Measurements from ENCODE around the gene YAP1. TPM values are rescaled to one million over a fixed set of nuclear protein-coding genes. Genes with fewer than 3 reads are reported as not detected.

The YAP1 gene
- total and polyA plus RNA-seq, 11 donors: 15.2 to 93.0 (median 71.5) TPM

DNA sequence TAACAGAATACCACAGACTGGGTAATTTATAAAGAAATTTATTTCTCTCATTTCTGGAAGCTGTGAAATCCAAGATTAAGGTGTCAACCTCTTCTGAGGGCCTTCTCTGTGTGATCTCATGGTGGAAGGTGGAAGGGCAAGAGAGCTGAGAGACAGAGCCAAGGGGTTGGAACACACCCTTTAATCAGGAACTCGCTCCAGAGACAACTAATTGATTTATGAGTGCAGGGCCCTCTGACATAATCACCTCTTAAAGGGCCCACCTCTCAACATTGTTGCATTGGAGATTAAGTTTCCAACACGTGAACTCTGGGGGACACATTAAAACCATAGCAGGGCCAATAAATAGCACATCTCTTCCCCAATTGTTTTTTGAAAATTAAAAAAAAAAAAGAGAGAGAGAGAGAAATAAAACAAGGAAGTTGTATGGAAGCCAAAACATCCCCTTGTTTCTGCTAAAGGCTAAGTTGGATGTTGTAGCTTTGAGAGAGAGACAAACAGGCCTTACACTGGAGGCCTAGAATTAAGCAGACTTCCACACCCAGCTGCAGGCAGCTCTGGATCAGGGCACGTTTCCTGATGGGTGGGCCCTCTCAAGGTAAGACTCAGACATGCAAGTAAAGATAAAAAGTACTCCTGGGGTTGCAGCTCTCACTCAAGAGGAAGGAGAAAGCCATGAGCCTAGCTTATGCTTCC is 142.9 kb downstream of the YAP1 start:
- DNase-seq (no peak), ATAC-seq (no peak)
- intact Hi-C loops (cut with DNase I): no loop called here
- no peak for TF ChIP-seq POLR2A (IDR thresholded peaks at IDR 0.05)
- TF ChIP-seq, protein P1, sequence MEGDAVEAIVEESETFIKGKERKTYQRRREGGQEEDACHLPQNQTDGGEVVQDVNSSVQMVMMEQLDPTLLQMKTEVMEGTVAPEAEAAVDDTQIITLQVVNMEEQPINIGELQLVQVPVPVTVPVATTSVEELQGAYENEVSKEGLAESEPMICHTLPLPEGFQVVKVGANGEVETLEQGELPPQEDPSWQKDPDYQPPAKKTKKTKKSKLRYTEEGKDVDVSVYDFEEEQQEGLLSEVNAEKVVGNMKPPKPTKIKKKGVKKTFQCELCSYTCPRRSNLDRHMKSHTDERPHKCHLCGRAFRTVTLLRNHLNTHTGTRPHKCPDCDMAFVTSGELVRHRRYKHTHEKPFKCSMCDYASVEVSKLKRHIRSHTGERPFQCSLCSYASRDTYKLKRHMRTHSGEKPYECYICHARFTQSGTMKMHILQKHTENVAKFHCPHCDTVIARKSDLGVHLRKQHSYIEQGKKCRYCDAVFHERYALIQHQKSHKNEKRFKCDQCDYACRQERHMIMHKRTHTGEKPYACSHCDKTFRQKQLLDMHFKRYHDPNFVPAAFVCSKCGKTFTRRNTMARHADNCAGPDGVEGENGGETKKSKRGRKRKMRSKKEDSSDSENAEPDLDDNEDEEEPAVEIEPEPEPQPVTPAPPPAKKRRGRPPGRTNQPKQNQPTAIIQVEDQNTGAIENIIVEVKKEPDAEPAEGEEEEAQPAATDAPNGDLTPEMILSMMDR (IDR thresholded peaks at IDR 0.05): no peak
- Histone ChIP-seq H3K27ac (no peak overlapping the region), H3K4me1 (no peaks in the 10 kb centered on the region), H3K4me3 (no peak overlapping the region), H3K27me3 (no peaks in the 10 kb centered on the region), H3K9me3 (no peaks in the 10 kb centered on the region), H3K36me3 (no peaks in the 10 kb centered on the region)
- 58 to 69% (median 59%) methylated on average over 3 of the region's 3 CpGs for WGBS, 4 donors

DNA sequence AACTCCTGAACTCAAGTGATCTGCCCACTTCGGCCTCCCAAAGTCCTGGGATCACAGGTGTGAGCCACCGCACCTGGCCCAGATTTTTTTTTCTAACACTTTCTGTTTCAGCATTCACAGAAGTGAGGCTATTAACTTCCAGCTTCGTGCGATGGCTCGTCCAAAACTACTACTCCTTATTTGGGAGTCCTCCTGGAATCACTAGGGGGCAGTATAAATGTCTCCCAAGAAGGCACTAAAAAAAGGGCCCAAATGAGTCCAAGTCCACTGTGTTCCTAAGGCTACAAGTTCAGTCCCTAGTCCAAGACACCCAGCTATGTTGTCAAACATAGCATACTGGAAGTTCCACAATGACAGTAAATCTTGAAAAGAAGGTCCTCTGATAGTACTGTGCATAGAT is 143.8 kb downstream of the YAP1 start:
- TF ChIP-seq POLR2A (IDR thresholded peaks at IDR 0.05): no peak
- TF ChIP-seq, protein P1 (IDR thresholded peaks at IDR 0.05): peak in 5 of 12 donors; percentile 10 to 24 (median 18)
- 89 to 94% (median 92%) methylated on average over 5 of the region's 5 CpGs for WGBS, 4 donors
- intact Hi-C loops (cut with DNase I): no loop called here
- no peaks in the 10 kb centered on the region for H3K27me3 ChIP-seq
- no peak for DNase-seq
- ATAC-seq: no peak
- H3K4me1 ChIP-seq: no peaks in the 10 kb centered on the region
- H3K27ac ChIP-seq: no peak overlapping the region
- H3K4me3 ChIP-seq: no peak overlapping the region
- H3K36me3 ChIP-seq: no peaks in the 10 kb centered on the region
- H3K9me3 ChIP-seq: no peaks in the 10 kb centered on the region

DNA sequence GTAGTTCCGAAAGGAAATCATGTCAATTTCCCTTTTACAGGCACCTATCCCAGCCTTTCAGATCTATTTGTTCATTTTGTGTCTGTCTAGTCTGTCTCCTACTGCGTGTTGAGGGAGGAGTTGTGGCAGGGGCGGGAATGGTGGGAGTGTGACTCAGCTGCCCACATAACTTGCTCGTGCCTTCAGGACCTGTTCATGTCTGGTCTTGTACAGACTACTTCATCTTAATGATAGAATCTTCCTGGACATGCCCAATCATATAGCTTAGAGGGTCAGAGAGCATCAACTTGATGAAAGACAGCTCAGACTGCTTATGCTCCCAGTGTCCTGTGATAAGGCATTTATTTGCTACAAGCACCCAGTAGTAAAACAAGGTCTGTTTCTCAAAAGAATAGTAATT is 146.0 kb downstream of the YAP1 start:
- intact Hi-C loops (cut with DNase I): no loop called here

DNA sequence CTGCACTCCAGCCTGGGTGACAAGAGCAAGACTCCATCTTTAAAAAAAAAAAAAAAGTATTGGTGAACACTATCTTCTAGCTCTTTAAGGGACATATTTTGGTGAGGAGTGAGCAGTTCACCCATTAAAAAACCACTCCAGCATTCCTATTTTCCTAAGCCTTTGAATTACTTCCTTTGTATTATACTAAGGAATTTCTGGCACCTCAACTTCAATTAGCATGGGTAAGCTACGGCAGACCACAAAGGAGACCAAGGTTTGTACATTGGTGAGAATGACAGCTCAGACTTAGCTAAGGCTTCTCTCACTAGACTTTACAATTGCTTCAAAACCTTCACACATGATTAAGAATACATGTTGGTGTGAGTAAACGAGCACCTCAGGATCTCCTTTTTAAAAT is 150.0 kb downstream of the YAP1 start:
- no peaks in the 10 kb centered on the region for H3K9me3 ChIP-seq
- no peaks in the 10 kb centered on the region for H3K27me3 ChIP-seq
- H3K4me1 ChIP-seq: no peaks in the 10 kb centered on the region
- no peak for DNase-seq
- 78 to 82% (median 79%) methylated on average over 2 of the region's 2 CpGs for WGBS, 4 donors
- TF ChIP-seq POLR2A (IDR thresholded peaks at IDR 0.05): no peak
- TF ChIP-seq, protein P1 (IDR thresholded peaks at IDR 0.05): no peak
- ATAC-seq: no peak
- H3K36me3 ChIP-seq: no peaks in the 10 kb centered on the region
- no peak overlapping the region for H3K27ac ChIP-seq
- H3K4me3 ChIP-seq: no peak overlapping the region
- intact Hi-C loops (cut with DNase I): no loop called here

More for the DNA sequence above, 146.0 kb downstream of the YAP1 start:
- ATAC-seq (no peak), DNase-seq (no peak)
- 88 to 92% (median 89%) methylated on average over 4 of the region's 4 CpGs for WGBS, 4 donors
- no peaks in the 10 kb centered on the region for H3K9me3 ChIP-seq
- H3K27me3 ChIP-seq: no peaks in the 10 kb centered on the region
- TF ChIP-seq POLR2A (IDR thresholded peaks at IDR 0.05): no peak
- TF ChIP-seq, protein P1 (IDR thresholded peaks at IDR 0.05): no peak
- H3K4me3 ChIP-seq: no peak overlapping the region
- no peak overlapping the region for H3K27ac ChIP-seq
- H3K36me3 ChIP-seq: no peaks in the 10 kb centered on the region
- no peaks in the 10 kb centered on the region for H3K4me1 ChIP-seq

Measured in heart left ventricle (tissue), 16 donors.